Keratinocyte (primary cell): Measurements from ENCODE around the gene CPEB1. TPM values are rescaled to one million over a fixed set of nuclear protein-coding genes. Genes with fewer than 3 reads are reported as not detected.

ENCODE experiments used
- DNase-seq: peaks from one replicate; pipeline ENCODE4 v3.0.0-alpha.2; 2011; ENCODE audit warnings: low read depth, missing footprints, low spot score
- FAIRE-seq: peaks from 2 replicates; lab custom pipeline; 2011; peaks lifted over from hg19 to GRCh38; lab: Jason Lieb, UNC
- H2AFZ ChIP-seq: 2 replicates; pipeline ENCODE4 v1.6.0; 2012; ENCODE audit warnings: low read length, control low read depth, inconsistent platforms; ENCODE audit not compliant: control insufficient read depth
- H3K27ac ChIP-seq: 2 replicates; pipeline ENCODE4 v1.5.1; 2011; ENCODE audit warnings: low read length; ENCODE audit not compliant: control insufficient read depth, insufficient read depth
- H3K27me3 ChIP-seq: 3 replicates; pipeline ENCODE4 v1.6.0; 2011; ENCODE audit warnings: low read length; ENCODE audit not compliant: control insufficient read depth, insufficient read depth; ENCODE audit errors: extremely low read depth
- H3K36me3 ChIP-seq, 2 experiments: 2 replicates in 1 of 2; 3 replicates in 1 of 2; pipeline ENCODE4 v1.5.1; 2011; ENCODE audit warnings: low read length in 2 of 2, mild to moderate bottlenecking in 1 of 2; ENCODE audit not compliant: control insufficient read depth in 2 of 2, insufficient read depth in 2 of 2; ENCODE audit errors: extremely low read depth in 1 of 2
- H3K4me1 ChIP-seq: 3 replicates; pipeline ENCODE4 v1.5.1; 2011; ENCODE audit warnings: low read length; ENCODE audit not compliant: control insufficient read depth, insufficient read depth; ENCODE audit errors: extremely low read depth
- H3K4me2 ChIP-seq: 3 replicates; pipeline ENCODE4 v1.6.0; 2011; ENCODE audit warnings: low read depth, low read length; ENCODE audit not compliant: control insufficient read depth, insufficient read depth; ENCODE audit errors: extremely low read depth
- H3K4me3 ChIP-seq, 3 experiments: fragments of 200-600 bp in 1 of 3; sonication (generic) in 1 of 3; 2 replicates in 2 of 3; 3 replicates in 1 of 3; pipeline ENCODE4 v1.5.1; 2011 to 2016; ENCODE audit warnings: low read length in 3 of 3, mild to moderate bottlenecking in 3 of 3, control low read depth in 2 of 3, inconsistent platforms in 1 of 3, low read depth in 1 of 3, mixed read lengths in 1 of 3, mixed run types in 1 of 3, moderate library complexity in 1 of 3; ENCODE audit not compliant: control insufficient read depth in 2 of 3, insufficient read depth in 2 of 3; ENCODE audit errors: extremely low read depth in 1 of 3
- H3K79me2 ChIP-seq: 2 replicates; pipeline ENCODE4 v1.6.0; 2012; ENCODE audit warnings: low read length; ENCODE audit not compliant: control insufficient read depth, insufficient read depth
- H3K9ac ChIP-seq: 3 replicates; pipeline ENCODE4 v1.6.0; 2011; ENCODE audit warnings: low read length; ENCODE audit not compliant: control insufficient read depth, insufficient read depth; ENCODE audit errors: extremely low read depth
- H3K9me1 ChIP-seq: 3 replicates; pipeline ENCODE4 v1.6.0; 2011; ENCODE audit warnings: low read length; ENCODE audit not compliant: control insufficient read depth, insufficient read depth; ENCODE audit errors: extremely low read depth
- H3K9me3 ChIP-seq: 2 replicates; pipeline ENCODE4 v1.5.1; 2012; ENCODE audit warnings: low read depth, low read length; ENCODE audit not compliant: control insufficient read depth
- H4K20me1 ChIP-seq: 3 replicates; pipeline ENCODE4 v1.6.0; 2011; ENCODE audit warnings: low read length; ENCODE audit not compliant: control insufficient read depth, insufficient read depth; ENCODE audit errors: extremely low read depth
- CTCF ChIP-seq, 3 experiments: IDR thresholded peaks in 1 of 3; conservative IDR thresholded peaks in 1 of 3; optimal IDR thresholded peaks in 1 of 3; 2 replicates in 2 of 3; 3 replicates in 1 of 3; pipeline versions ENCODE3 to v1.5.1; 2011; ENCODE audit warnings: low read length in 3 of 3, mild to moderate bottlenecking in 3 of 3, moderate library complexity in 2 of 3, control low read depth in 1 of 3, inconsistent platforms in 1 of 3; ENCODE audit not compliant: insufficient read depth in 2 of 3; ENCODE audit errors: extremely low read depth in 1 of 3
- EZH2 ChIP-seq: IDR thresholded peaks from one replicate; pipeline ENCODE4 v1.6.1; 2012; ENCODE audit warnings: inconsistent platforms, mild to moderate bottlenecking, low read length, moderate library complexity
- dilution Hi-C: fragments of 300-500 bp; cut with MboI; formaldehyde crosslinking; loops from one replicate; pipeline ENCODE4 v1.7.0; 2020; ENCODE audit warnings: low sequenced_read_pairs; ENCODE audit not compliant: extremely low pct_ligation_motif_present
- polyA plus RNA-seq, 5 experiments: library from polyadenylated mRNA; depleted of rRNA in 3 of 5; stranded (reverse) in 3 of 5; stranded (forward) in 1 of 5; unstranded in 1 of 5; fragments of >200 nt; gene quantifications; 1 replicate in 1 of 5; 2 replicates in 3 of 5; 3 replicates in 1 of 5; pipeline versions ENCODE4 v1.2.1 to v1.2.3, GENCODE V29; 2011 to 2012; ENCODE audit warnings: missing spikeins in 2 of 5, low read depth in 1 of 5, low replicate concordance in 1 of 5

CPEB1 gene
- polyA plus RNA-seq, 1 donor (not counting 4 experiments of a cell fraction or from before 2014, with no cell fraction given), result 0.16 TPM

- TF ChIP-seq CTCF (optimal IDR thresholded peaks at IDR 0.05 in 1 of 3, IDR thresholded peaks at IDR 0.05 in 1 of 3, conservative IDR thresholded peaks at IDR 0.05 in 1 of 3; ENCODE audit: extremely low read depth in 1 of 3, insufficient read depth in 2 of 3, low read length in 3 of 3), result no peak
- TF ChIP-seq EZH2, result no peak
- H4K20me1 ChIP-seq, result no peaks in the 10 kb centered on the region
- H3K9ac ChIP-seq, result no peak overlapping the region
- H3K79me2 ChIP-seq, result no peaks in the 10 kb centered on the region
- no peaks in the 10 kb centered on the region for H3K36me3 ChIP-seq
- no peaks in the 10 kb centered on the region for H3K9me3 ChIP-seq
- no peak overlapping the region for H3K4me2 ChIP-seq
- H3K4me3 ChIP-seq, result no peak overlapping the region
- dilution Hi-C loops, result no loop called here
- no peak for DNase-seq
- H3K27me3 ChIP-seq, result peaks cover 10% of the 10 kb centered on the region
- FAIRE-seq, result no peak
- H3K27ac ChIP-seq, result no peak overlapping the region
- H2AFZ ChIP-seq, result no peak overlapping the region
- no peaks in the 10 kb centered on the region for H3K4me1 ChIP-seq
- no peaks in the 10 kb centered on the region for H3K9me1 ChIP-seq
Measured at GRCh38 chr15:82570721-82571508, 76.2 kb downstream of the CPEB1 start.

- no peak overlapping the region for H3K9ac ChIP-seq
- no peak overlapping the region for H3K4me3 ChIP-seq
- dilution Hi-C loops, result no loop called here
- H3K4me1 ChIP-seq, result no peaks in the 10 kb centered on the region
- H3K27me3 ChIP-seq, result peaks cover 14% of the 10 kb centered on the region
- H3K9me1 ChIP-seq, result no peaks in the 10 kb centered on the region
- H3K36me3 ChIP-seq, result no peaks in the 10 kb centered on the region
- H3K9me3 ChIP-seq, result no peaks in the 10 kb centered on the region
- no peak for TF ChIP-seq EZH2
- no peak for TF ChIP-seq CTCF (optimal IDR thresholded peaks at IDR 0.05 in 1 of 3, IDR thresholded peaks at IDR 0.05 in 1 of 3, conservative IDR thresholded peaks at IDR 0.05 in 1 of 3; ENCODE audit: extremely low read depth in 1 of 3, insufficient read depth in 2 of 3, low read length in 3 of 3)
- H3K27ac ChIP-seq, result no peak overlapping the region
- no peaks in the 10 kb centered on the region for H4K20me1 ChIP-seq
- no peak for DNase-seq
- no peaks in the 10 kb centered on the region for H3K79me2 ChIP-seq
- no peak overlapping the region for H2AFZ ChIP-seq
- FAIRE-seq, result no peak
- H3K4me2 ChIP-seq, result no peak overlapping the region
Measured at GRCh38 chr15:82569834-82570233, 77.3 kb downstream of the CPEB1 start.
